GM19452 (cell line): Measurements from ENCODE around the gene DDOST.
"Not testable (repeated sequence)": the region's sequence is repeated elsewhere in the genome, so short reads cannot be mapped to it uniquely, and the experiment has no call there.

Source experiments
- ATAC-seq: cut with Tn5 transposase; IDR thresholded peaks from one replicate; pipeline ENCODE4 v1.9.1; 2021; ENCODE audit not compliant: unreplicated experiment

The DDOST gene

GRCh38 chr1:20693623-20694022 is 32.5 kb upstream of the DDOST start:
- ATAC-seq, result no peak

- ATAC-seq, result no peak
Measured at GRCh38 chr1:20691872-20692271, 30.7 kb upstream of the DDOST start.

DNA sequence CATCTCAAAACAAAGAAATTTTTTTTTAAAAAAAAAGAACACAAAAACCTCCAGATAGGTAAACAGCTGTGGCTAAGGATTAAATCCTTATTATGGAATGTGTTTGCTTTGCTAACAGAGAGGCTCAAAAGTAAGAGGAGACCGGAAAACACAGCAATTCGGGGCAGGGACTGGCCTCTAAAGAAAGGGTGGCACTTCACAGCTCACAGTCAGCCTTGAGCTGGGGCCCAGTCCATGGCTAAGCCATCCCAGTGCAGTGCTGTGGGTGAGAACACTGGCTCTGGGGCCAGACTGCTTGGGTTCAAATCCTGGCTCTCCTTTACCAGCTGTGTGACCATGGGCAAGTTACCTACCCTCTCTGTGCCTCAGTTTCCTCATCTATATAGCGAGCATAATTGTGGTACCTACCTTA is 28.5 kb upstream of the DDOST start:
- no peak for ATAC-seq

- no peak for ATAC-seq
Measured at GRCh38 chr1:20686883-20687725, 25.9 kb upstream of the DDOST start.

DNA sequence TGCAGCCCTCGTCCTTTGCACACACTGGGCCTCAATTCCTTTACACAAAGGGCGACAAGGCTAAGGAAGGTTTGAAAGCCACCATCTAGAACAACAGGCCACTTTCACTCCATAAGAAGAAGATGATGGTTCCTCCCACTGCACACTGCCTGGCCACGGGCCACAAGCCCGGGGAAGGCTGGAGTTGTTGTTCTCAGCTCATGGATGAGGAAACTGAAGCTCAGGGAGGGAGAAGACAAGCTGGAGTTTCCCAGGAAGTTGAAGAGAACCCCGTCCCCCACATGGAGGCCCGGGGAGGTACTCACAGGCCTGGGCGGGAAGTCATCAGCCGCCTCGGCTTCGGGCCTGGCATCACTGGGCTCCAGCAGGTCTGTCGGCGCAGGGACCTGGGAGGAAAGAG is 24.6 kb upstream of the DDOST start:
- ATAC-seq, result no peak

GRCh38 chr1:20685099-20685662 is 24.0 kb upstream of the DDOST start:
- ATAC-seq, result no peak

GRCh38 chr1:20684651-20685050 is 23.5 kb upstream of the DDOST start:
- ATAC-seq, result no peak

- no peak for ATAC-seq
Measured at GRCh38 chr1:20684050-20684620, 23.0 kb upstream of the DDOST start.

GRCh38 chr1:20683614-20684013 is 22.4 kb upstream of the DDOST start:
- ATAC-seq, result no peak

DNA sequence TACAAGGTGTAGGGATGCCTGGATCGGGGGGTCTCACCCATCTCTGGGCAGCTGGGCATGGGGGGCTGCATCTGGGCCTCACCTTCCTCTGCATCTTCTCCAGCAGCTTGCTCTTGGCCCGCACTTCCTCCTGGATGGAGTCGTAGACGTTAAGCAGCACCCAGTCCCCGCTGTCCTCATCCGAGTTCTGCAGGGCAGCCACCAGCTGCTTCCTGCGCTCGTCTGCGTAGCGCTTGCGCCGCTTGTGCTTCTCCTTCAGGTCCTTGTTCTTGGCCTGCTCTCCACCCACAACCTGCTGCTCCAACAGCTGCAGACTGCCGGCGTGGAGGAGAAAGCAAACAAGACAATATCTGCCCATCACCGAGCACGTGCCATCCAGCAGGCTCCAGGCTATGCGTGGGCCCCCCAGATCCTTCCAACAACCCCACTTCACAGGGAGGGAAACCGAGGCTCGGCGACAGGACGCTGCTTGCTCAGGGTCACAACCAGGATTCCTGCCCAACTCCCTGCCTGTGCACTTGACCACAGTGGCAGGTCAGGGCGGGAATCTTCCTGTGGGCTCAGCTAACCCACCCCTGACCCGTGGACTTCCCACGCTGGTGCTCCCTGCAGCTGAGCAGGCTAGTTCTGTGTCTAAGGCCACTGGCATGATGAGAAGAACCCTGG is 21.5 kb upstream of the DDOST start:
- no peak for ATAC-seq

- ATAC-seq, result no peak
Measured at GRCh38 chr1:20681999-20682398, 20.8 kb upstream of the DDOST start.

DNA sequence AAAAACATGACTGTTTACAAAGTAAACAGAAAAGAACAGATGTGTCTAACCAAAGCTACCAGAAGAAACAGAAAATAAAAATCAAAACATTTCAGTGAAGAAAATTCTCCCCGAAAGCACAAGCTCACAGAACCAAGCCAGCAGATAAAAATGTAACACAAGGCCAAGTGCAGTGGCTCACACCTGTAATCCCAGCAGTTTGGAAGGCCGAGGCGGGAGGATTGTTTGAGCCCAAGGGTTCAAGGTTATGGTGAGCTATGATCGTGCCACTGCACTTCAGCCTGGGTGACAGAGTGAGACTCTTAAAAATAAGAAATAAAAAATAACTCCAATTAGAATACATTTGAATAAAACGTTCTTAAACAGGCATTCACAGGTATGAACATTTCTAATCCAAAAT is 19.1 kb upstream of the DDOST start:
- no peak for ATAC-seq

- ATAC-seq, result no peak
Measured at GRCh38 chr1:20678599-20678998, 17.4 kb upstream of the DDOST start.

DNA sequence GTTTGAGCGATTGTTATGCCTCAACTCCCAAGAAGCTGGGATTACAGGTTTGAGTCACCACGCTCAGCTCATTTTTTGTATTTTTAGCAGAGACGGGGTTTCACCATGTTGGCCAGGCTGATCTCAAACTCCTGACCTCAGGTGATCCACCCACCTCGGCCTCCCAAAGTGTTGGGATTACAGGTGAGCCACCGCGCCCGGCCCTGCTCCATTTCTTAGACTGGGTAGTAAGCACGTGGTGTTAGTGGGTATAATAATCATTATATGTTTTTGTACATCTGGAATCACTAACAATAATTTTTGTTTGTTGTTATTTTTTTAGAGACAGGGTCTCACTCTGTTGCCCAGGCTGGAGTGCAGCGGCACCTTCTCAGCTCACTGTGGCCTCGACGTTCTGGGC is 12.5 kb upstream of the DDOST start:
- ATAC-seq, result not testable (repeated sequence)

DNA sequence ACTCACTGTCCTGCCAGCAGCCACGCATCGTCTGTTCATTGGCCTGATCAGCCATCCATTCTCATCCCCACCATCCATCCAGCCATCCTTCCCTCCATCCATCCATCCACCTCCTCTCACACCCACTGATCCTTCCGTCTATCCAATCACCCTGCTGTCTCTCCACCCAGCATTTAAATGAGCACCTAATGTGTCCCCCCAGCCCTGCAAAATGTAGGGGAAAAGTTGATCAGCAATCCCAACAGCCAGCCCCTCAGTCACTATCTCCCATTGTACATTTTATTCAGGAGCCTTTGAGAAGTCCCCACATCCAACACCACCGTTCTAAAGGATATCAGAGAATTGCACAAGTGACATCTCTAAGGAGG is 11.1 kb upstream of the DDOST start:
- ATAC-seq, result no peak

GRCh38 chr1:20670936-20671335 is 9.8 kb upstream of the DDOST start:
- ATAC-seq, result no peak

DNA sequence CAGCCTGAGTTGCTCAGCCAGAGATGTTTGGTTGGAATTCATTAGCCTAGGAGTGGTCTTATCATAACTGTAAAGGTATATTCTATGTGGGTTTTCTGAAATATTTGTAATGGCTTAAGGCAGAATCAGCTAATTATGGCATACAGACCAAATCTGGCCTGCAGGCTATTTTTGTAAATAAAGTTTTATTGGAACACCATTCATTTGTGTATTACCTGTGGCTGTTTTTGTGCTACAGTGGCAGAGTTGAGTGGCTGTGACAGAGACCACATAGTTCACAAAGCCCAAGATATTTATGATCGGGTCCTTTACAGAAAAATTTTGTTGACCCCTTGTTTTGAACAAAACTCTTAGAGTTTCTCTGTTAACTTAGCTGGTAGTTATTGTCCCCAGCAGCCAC is 7.4 kb upstream of the DDOST start:
- no peak for ATAC-seq

DNA sequence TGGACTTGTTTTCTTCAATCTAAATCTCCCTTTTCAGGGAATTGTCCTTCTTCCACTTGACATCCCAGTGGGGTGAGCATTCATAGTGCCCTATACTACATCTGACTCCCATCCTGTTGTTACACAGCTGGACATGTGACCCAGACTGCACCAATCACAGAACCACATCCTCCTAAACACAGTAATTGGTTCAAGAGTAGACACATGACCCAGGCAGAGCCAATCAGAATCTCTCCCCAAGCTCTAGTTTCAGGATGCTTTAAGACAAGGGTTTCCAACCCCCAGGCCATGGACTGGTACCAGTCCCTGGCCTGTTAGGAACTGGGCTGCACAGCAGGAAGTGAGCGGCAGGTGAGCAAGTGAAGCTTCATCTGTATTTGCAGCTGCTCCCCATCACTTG is 5.6 kb upstream of the DDOST start:
- ATAC-seq, result no peak

DNA sequence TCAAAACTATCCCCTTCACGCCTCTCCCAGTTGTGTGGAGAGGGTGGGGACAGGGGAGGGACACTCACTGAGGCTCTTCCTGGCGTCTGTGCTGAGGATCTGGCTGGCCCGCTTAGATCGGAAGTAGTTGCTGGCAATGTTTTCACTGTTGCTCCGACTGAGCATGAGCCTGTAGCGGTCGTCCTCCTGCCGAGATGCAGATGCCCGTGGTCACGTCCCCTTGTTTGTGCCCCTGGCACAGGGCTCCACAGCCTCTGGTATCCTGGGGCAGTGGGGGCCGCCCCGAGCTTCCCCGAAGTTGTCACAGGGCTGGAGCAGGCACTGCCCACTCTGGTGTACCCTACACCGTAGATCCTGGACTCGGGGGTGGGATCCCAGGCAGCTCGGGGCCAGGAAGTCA is 5.0 kb upstream of the DDOST start:
- ATAC-seq, result no peak

- no peak for ATAC-seq
Measured at GRCh38 chr1:20665726-20666125, 4.6 kb upstream of the DDOST start.

- ATAC-seq, result no peak
Measured at GRCh38 chr1:20663969-20664715, 3.0 kb upstream of the DDOST start.
